Prostate gland (tissue), 2 donors: ENCODE data around the gene ANKRD6.

Experiments used
- POLR2A ChIP-seq: fragments of 450-650 bp; IDR thresholded peaks from one replicate; pipeline ENCODE4 v1.6.1; 2016; ENCODE audit warnings: antibody characterized with exemption, mild to moderate bottlenecking
- POLR2AphosphoS5 ChIP-seq: sonication (generic); formaldehyde crosslinking; IDR thresholded peaks from one replicate; pipeline ENCODE4 v1.6.1; 2017; ENCODE audit warnings: antibody characterized with exemption
- TF ChIP-seq, protein P1 (sequence below), 4 experiments: fragments of 200-600 bp in 2 of 4; fragments of 450-650 bp in 2 of 4; sonication (generic) in 2 of 4; IDR thresholded peaks; 1 replicate in 3 of 4; 2 replicates in 1 of 4; pipeline ENCODE4 v1.5.1; 2016 to 2019; ENCODE audit warnings: antibody characterized with exemption in 4 of 4, mild to moderate bottlenecking in 2 of 4, moderate library complexity in 2 of 4

- TF ChIP-seq POLR2A, result no peak
- TF ChIP-seq, protein P1, sequence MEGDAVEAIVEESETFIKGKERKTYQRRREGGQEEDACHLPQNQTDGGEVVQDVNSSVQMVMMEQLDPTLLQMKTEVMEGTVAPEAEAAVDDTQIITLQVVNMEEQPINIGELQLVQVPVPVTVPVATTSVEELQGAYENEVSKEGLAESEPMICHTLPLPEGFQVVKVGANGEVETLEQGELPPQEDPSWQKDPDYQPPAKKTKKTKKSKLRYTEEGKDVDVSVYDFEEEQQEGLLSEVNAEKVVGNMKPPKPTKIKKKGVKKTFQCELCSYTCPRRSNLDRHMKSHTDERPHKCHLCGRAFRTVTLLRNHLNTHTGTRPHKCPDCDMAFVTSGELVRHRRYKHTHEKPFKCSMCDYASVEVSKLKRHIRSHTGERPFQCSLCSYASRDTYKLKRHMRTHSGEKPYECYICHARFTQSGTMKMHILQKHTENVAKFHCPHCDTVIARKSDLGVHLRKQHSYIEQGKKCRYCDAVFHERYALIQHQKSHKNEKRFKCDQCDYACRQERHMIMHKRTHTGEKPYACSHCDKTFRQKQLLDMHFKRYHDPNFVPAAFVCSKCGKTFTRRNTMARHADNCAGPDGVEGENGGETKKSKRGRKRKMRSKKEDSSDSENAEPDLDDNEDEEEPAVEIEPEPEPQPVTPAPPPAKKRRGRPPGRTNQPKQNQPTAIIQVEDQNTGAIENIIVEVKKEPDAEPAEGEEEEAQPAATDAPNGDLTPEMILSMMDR (IDR thresholded peaks at IDR 0.05), result no peak
- TF ChIP-seq POLR2AphosphoS5, result no peak
Measured at GRCh38 chr6:89492025-89492640, 59.2 kb downstream of the ANKRD6 start.
